Measurements from ENCODE around the gene CAMK2B. TPM values are rescaled to one million over a fixed set of nuclear protein-coding genes. Genes with fewer than 3 reads are reported as not detected.

Gene CAMK2B
- total and polyA plus RNA-seq, 2 experiments from 2014 or later: 0.37 to 1.7 TPM

- WGBS (ENCODE audit: low lambda C conversion rate, missing lambda C conversion rate): 88% methylated on average over 5 of the region's 5 CpGs
- no peak for DNase-seq (ENCODE audit: low spot score)
Measured at GRCh38 chr7:44327981-44328380, 2.6 kb upstream of the CAMK2B start.

DNA sequence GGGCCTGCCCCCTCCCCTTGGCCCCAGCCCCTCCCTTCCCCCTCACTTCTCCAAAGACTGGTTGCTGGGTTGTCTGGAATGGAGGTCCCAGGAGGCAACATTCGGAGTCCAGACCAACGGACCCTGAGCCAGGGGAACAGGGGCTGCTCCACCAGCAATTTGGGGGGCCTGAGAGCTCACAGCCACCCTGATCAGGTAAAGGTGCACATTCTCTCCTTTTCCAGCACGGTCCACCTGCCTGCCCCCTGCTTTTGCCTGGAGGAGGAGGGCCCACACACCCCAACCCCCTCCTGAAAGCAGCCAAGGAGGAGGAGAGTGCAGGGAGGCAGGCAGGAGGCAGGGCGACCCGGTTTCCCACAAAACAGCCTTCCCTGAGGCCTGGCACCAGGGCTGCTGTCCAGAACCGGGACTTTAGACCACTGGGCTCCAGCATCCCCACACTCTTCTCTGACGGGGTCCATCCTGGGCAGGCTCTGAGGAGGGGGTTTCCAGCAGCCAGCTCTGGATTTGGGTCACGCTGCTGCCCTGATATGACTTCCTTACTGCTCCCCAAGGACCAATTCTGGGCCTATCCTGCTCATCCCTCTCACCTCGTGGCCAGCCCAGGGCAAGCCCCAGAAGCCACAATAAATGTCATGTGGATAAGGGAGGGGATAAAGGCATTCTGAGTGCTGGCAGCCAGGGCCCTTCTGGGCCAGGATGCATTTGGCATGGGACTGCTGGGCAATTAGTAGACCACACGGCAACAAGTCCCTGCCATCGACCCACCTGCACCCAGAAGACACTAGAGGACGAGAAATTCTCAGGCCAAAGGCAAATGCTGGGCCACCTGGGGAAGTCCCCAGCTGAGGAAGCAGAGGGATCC lies 1.1 kb upstream of the CAMK2B start:
- Histone ChIP-seq H3K4me1 (ENCODE audit: insufficient read depth) (no peaks in the 10 kb centered on the region), H3K27me3 (peaks cover 45% of the 10 kb centered on the region), H2AFZ (no peak overlapping the region), H3K36me3 (replicated peaks; ENCODE audit: insufficient read depth, low read depth) (no peaks in the 10 kb centered on the region), H3K9me3 (ENCODE audit: low read depth) (no peaks in the 10 kb centered on the region), H3K4me3 (no peak overlapping the region), H3K4me2 (peak overlapping the region; percentile 72), H4K20me1 (ENCODE audit: insufficient read depth, poor library complexity, severe bottlenecking) (no peaks in the 10 kb centered on the region), H3K79me2 (no peaks in the 10 kb centered on the region), H3K27ac (no peak overlapping the region), H3K9me2 (replicated peaks; ENCODE audit: insufficient read depth) (no peaks in the 10 kb centered on the region)
- TF ChIP-seq EZH2phosphoT487 (IDR thresholded peaks at IDR 0.05; ENCODE audit: low read depth, severe bottlenecking, unreplicated experiment): no peak
- no peak for TF ChIP-seq EZH2 (IDR thresholded peaks at IDR 0.05; ENCODE audit: borderline replicate concordance)
- TF ChIP-seq CTCF (IDR thresholded peaks at IDR 0.05; ENCODE audit: poor library complexity): no peak
- WGBS (ENCODE audit: low lambda C conversion rate, missing lambda C conversion rate): 70% methylated on average over 12 of the region's 12 CpGs
- DNase-seq (ENCODE audit: low spot score): no peak

More at GRCh38 chr7:44327981-44328380, 2.6 kb upstream of the CAMK2B start:
- Histone ChIP-seq H3K4me2 (no peak overlapping the region), H3K4me3 (no peak overlapping the region), H3K9me2 (replicated peaks; ENCODE audit: insufficient read depth) (no peaks in the 10 kb centered on the region), H3K36me3 (replicated peaks; ENCODE audit: insufficient read depth, low read depth) (no peaks in the 10 kb centered on the region), H3K9me3 (ENCODE audit: low read depth) (no peaks in the 10 kb centered on the region), H3K79me2 (no peaks in the 10 kb centered on the region), H2AFZ (no peak overlapping the region), H3K27me3 (peaks cover 39% of the 10 kb centered on the region), H3K4me1 (ENCODE audit: insufficient read depth) (no peaks in the 10 kb centered on the region), H4K20me1 (ENCODE audit: insufficient read depth, poor library complexity, severe bottlenecking) (no peaks in the 10 kb centered on the region), H3K27ac (no peak overlapping the region)
- TF ChIP-seq EZH2phosphoT487 (IDR thresholded peaks at IDR 0.05; ENCODE audit: low read depth, severe bottlenecking, unreplicated experiment): no peak
- no peak for TF ChIP-seq CTCF (IDR thresholded peaks at IDR 0.05; ENCODE audit: poor library complexity)
- TF ChIP-seq EZH2 (IDR thresholded peaks at IDR 0.05; ENCODE audit: borderline replicate concordance): no peak

- TF ChIP-seq EZH2 (IDR thresholded peaks at IDR 0.05; ENCODE audit: borderline replicate concordance) (no peak), CTCF (IDR thresholded peaks at IDR 0.05; ENCODE audit: poor library complexity) (no peak), EZH2phosphoT487 (IDR thresholded peaks at IDR 0.05; ENCODE audit: low read depth, severe bottlenecking, unreplicated experiment) (no peak)
- H3K4me3 ChIP-seq: no peak overlapping the region
- no peaks in the 10 kb centered on the region for H3K36me3 ChIP-seq (replicated peaks; ENCODE audit: insufficient read depth, low read depth)
- H3K4me1 ChIP-seq (ENCODE audit: insufficient read depth): no peaks in the 10 kb centered on the region
- H4K20me1 ChIP-seq (ENCODE audit: insufficient read depth, poor library complexity, severe bottlenecking): no peaks in the 10 kb centered on the region
- H3K79me2 ChIP-seq: no peaks in the 10 kb centered on the region
- H2AFZ ChIP-seq: no peak overlapping the region
- no peaks in the 10 kb centered on the region for H3K9me3 ChIP-seq (ENCODE audit: low read depth)
- H3K27me3 ChIP-seq: peaks cover 46% of the 10 kb centered on the region
- H3K9me2 ChIP-seq (replicated peaks; ENCODE audit: insufficient read depth): no peaks in the 10 kb centered on the region
- peak overlapping the region; percentile 72 for H3K4me2 ChIP-seq
- 10% methylated on average over 13 of the region's 23 CpGs for WGBS (ENCODE audit: low lambda C conversion rate, missing lambda C conversion rate)
- DNase-seq (ENCODE audit: low spot score): no peak
- H3K27ac ChIP-seq: no peak overlapping the region
Measured at GRCh38 chr7:44325811-44326241, 432 bp upstream of the CAMK2B start.

All from hepatocyte (in vitro differentiated cells).